KMS-11 (cell line): ENCODE results near the gene PTPRU.
"Not testable (repeated sequence)": the region's sequence is repeated elsewhere in the genome, so short reads cannot be mapped to it uniquely, and the experiment has no call there.

Experiments
- H2AFZ ChIP-seq: fragments of 200-600 bp; sonication (generic); 2 replicates; pipeline ENCODE4 v1.6.1; 2016; ENCODE audit warnings: antibody characterized with exemption, mixed run types, low read depth
- H3K27ac ChIP-seq: fragments of 200-600 bp; sonication (generic); 2 replicates; pipeline ENCODE4 v1.6.1; 2016; ENCODE audit warnings: mild to moderate bottlenecking, mixed run types
- H3K27me3 ChIP-seq: fragments of 200-600 bp; sonication (generic); 2 replicates; pipeline ENCODE4 v1.6.1; 2017; ENCODE audit warnings: mild to moderate bottlenecking, low read depth, mixed run types, moderate library complexity; ENCODE audit not compliant: insufficient read depth
- H3K36me3 ChIP-seq: fragments of 200-600 bp; sonication (generic); 2 replicates; pipeline ENCODE4 v1.6.1; 2017; ENCODE audit warnings: mild to moderate bottlenecking, mixed run types; ENCODE audit not compliant: insufficient read depth
- H3K4me1 ChIP-seq: fragments of 200-600 bp; sonication (generic); 2 replicates; pipeline ENCODE4 v1.6.1; 2016; ENCODE audit warnings: mild to moderate bottlenecking, low read depth, mixed run types; ENCODE audit not compliant: poor library complexity, severe bottlenecking
- H3K4me2 ChIP-seq: fragments of 200-600 bp; sonication (generic); 2 replicates; pipeline ENCODE4 v1.7.0; 2016; ENCODE audit warnings: mild to moderate bottlenecking, mixed run types
- H3K4me3 ChIP-seq: fragments of 200-600 bp; sonication (generic); IDR thresholded peaks from 2 replicates; pipeline ENCODE4 v1.6.1; 2017; ENCODE audit warnings: low read depth, low read length, mixed read lengths; ENCODE audit not compliant: insufficient read depth
- H3K79me2 ChIP-seq: fragments of 200-600 bp; sonication (generic); 2 replicates; pipeline ENCODE4 v1.6.1; 2016; ENCODE audit warnings: low read depth, mixed run types; ENCODE audit not compliant: insufficient read depth
- H3K9ac ChIP-seq: fragments of 200-600 bp; sonication (generic); 2 replicates; pipeline ENCODE4 v1.6.1; 2016; ENCODE audit warnings: mild to moderate bottlenecking, mixed run types
- H4K20me1 ChIP-seq: fragments of 200-600 bp; sonication (generic); 2 replicates; pipeline ENCODE4 v1.6.1; 2016; ENCODE audit warnings: mild to moderate bottlenecking, mixed run types; ENCODE audit not compliant: insufficient read depth
- CTCF ChIP-seq: fragments of 200-600 bp; sonication (generic); conservative IDR thresholded peaks from 2 replicates; pipeline ENCODE4 v1.6.1; 2017; ENCODE audit warnings: low read depth, mild to moderate bottlenecking, antibody characterized with exemption, low read length, moderate library complexity, mixed read lengths

The PTPRU gene

GRCh38 chr1:29297450-29297849, 61.1 kb downstream of the PTPRU start:
- Histone ChIP-seq H3K4me1 (no peaks in the 10 kb centered on the region), H3K27ac (no peak overlapping the region), H2AFZ (no peak overlapping the region), H3K9ac (no peak overlapping the region), H3K4me3 (no peak overlapping the region), H3K79me2 (no peaks in the 10 kb centered on the region), H3K36me3 (no peaks in the 10 kb centered on the region), H3K4me2 (no peak overlapping the region), H3K27me3 (peaks cover 19% of the 10 kb centered on the region; the same call in 1 of the 2 replicates), H4K20me1 (no peaks in the 10 kb centered on the region)
- no peak for TF ChIP-seq CTCF

- no peak overlapping the region for H3K9ac ChIP-seq
- H3K4me3 ChIP-seq = no peak overlapping the region
- no peaks in the 10 kb centered on the region for H4K20me1 ChIP-seq
- H3K79me2 ChIP-seq = no peaks in the 10 kb centered on the region
- no peak overlapping the region for H3K27ac ChIP-seq
- H2AFZ ChIP-seq = no peak overlapping the region
- no peaks in the 10 kb centered on the region for H3K36me3 ChIP-seq
- no peak for TF ChIP-seq CTCF
- H3K4me2 ChIP-seq = no peak overlapping the region
- H3K4me1 ChIP-seq = no peaks in the 10 kb centered on the region
- peaks cover 15% of the 10 kb centered on the region; the same call in 1 of the 2 replicates for H3K27me3 ChIP-seq
Measured at GRCh38 chr1:29298246-29298645, 61.9 kb downstream of the PTPRU start.

GRCh38 chr1:29299446-29299845, 63.1 kb downstream of the PTPRU start:
- H3K4me3 ChIP-seq = no peak overlapping the region
- H3K27ac ChIP-seq = no peak overlapping the region
- no peaks in the 10 kb centered on the region for H3K36me3 ChIP-seq
- no peaks in the 10 kb centered on the region for H4K20me1 ChIP-seq
- H3K9ac ChIP-seq = no peak overlapping the region
- no peak overlapping the region for H3K4me2 ChIP-seq
- no peaks in the 10 kb centered on the region for H3K4me1 ChIP-seq
- no peaks in the 10 kb centered on the region for H3K79me2 ChIP-seq
- peaks cover 8% of the 10 kb centered on the region; the same call in 1 of the 2 replicates for H3K27me3 ChIP-seq
- no peak for TF ChIP-seq CTCF
- no peak overlapping the region for H2AFZ ChIP-seq

- H4K20me1 ChIP-seq, H2AFZ ChIP-seq, H3K27me3 ChIP-seq, H3K4me2 ChIP-seq, H3K4me1 ChIP-seq, H3K9ac ChIP-seq, H3K27ac ChIP-seq, H3K36me3 ChIP-seq, H3K79me2 ChIP-seq, H3K4me3 ChIP-seq: not testable (repeated sequence)
Measured at GRCh38 chr1:29301732-29302131, 65.4 kb downstream of the PTPRU start.

- TF ChIP-seq CTCF = no peak
- H3K4me2 ChIP-seq = no peak overlapping the region
- no peak overlapping the region for H3K27ac ChIP-seq
- H3K9ac ChIP-seq = no peak overlapping the region
- no peaks in the 10 kb centered on the region for H4K20me1 ChIP-seq
- H2AFZ ChIP-seq = no peak overlapping the region
- no peaks in the 10 kb centered on the region for H3K79me2 ChIP-seq
- H3K27me3 ChIP-seq = peaks cover 5% of the 10 kb centered on the region; the same call in 1 of the 2 replicates
- H3K4me3 ChIP-seq = no peak overlapping the region
- no peaks in the 10 kb centered on the region for H3K36me3 ChIP-seq
- no peaks in the 10 kb centered on the region for H3K4me1 ChIP-seq
Measured at GRCh38 chr1:29303201-29304024, 67.1 kb downstream of the PTPRU start.
